ENCODE measurements around the gene SMARCAL1.
"Not testable (repeated sequence)": the region's sequence is repeated elsewhere in the genome, so short reads cannot be mapped to it uniquely, and the experiment has no call there.

The SMARCAL1 gene

DNA sequence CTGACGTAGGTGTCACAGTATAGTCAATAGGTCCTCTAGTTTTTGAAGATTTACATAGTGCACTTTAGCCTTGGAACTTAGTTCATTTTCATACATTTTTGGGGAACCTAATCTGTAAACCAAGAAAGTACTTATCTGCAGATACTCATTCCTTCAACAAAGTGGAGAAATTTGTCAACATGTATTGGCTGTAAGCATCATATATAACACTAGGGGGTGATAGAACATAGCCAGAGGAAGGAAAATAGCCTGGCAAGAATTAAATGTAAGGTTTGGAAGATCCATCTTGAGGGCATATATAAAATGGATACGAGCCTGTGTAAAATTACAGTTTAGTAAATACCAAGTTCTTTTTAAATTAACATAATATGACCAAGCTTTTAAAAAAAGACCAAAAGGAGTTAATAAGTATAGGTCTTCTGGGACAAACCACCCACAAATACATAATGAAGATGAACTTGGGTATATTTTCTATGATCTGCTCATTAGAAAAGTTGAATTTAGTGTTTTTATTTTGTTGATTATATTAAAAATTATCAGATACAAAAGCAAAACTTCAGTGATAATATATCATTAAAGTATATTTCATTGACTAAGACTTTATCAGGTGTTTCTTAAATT is 104.6 kb downstream of the SMARCAL1 start:
- no peak overlapping the region for H3K4me3 ChIP-seq (ENCODE audit: low read depth, low read length)
- TF ChIP-seq, protein P1, sequence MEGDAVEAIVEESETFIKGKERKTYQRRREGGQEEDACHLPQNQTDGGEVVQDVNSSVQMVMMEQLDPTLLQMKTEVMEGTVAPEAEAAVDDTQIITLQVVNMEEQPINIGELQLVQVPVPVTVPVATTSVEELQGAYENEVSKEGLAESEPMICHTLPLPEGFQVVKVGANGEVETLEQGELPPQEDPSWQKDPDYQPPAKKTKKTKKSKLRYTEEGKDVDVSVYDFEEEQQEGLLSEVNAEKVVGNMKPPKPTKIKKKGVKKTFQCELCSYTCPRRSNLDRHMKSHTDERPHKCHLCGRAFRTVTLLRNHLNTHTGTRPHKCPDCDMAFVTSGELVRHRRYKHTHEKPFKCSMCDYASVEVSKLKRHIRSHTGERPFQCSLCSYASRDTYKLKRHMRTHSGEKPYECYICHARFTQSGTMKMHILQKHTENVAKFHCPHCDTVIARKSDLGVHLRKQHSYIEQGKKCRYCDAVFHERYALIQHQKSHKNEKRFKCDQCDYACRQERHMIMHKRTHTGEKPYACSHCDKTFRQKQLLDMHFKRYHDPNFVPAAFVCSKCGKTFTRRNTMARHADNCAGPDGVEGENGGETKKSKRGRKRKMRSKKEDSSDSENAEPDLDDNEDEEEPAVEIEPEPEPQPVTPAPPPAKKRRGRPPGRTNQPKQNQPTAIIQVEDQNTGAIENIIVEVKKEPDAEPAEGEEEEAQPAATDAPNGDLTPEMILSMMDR (IDR thresholded peaks at IDR 0.05; ENCODE audit: control insufficient read depth, extremely low read depth, insufficient read depth): peak; percentile 74
- peak; percentile 39 for DNase-seq (ENCODE audit: low read depth)

DNA sequence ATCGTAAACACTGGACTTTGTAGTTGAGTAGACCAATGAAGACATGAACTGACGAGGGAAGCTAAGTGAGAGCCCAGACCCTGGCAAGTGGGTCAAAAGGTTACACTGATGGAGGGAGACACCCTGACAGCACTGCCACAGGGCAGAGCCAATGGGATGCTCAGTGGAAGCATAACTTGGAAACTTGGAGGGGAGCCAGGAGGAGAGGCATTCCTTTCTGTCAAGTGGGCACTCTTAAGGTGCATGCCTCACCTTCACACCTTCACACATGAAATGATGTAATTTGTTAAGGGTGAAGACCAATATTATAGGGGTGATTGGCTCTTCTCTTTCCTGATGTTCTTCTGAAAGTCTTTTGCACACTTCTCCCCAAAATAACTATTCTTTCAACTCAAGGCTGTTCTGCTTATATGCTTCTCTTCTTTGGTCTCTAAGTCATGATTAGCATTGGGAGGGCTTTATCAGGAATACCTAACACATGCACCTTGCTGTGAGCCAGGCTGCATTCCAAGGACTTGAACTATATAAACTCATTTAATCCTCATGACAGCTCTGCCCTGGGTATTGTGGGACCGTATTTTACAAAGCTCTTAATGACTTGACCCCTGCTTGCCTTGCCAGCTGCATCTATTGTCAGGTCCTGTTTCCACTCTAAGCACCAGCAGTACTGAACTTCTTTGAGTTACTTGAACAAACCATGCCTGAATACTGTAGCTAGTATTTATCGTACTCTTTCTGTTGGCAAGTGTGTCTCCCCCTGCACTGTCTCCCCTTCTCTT is 105.4 kb downstream of the SMARCAL1 start:
- DNase-seq (ENCODE audit: low read depth): no peak
- TF ChIP-seq, protein P1 (IDR thresholded peaks at IDR 0.05; ENCODE audit: control insufficient read depth, extremely low read depth, insufficient read depth): no peak
- no peak overlapping the region for H3K4me3 ChIP-seq (ENCODE audit: low read depth, low read length)

DNA sequence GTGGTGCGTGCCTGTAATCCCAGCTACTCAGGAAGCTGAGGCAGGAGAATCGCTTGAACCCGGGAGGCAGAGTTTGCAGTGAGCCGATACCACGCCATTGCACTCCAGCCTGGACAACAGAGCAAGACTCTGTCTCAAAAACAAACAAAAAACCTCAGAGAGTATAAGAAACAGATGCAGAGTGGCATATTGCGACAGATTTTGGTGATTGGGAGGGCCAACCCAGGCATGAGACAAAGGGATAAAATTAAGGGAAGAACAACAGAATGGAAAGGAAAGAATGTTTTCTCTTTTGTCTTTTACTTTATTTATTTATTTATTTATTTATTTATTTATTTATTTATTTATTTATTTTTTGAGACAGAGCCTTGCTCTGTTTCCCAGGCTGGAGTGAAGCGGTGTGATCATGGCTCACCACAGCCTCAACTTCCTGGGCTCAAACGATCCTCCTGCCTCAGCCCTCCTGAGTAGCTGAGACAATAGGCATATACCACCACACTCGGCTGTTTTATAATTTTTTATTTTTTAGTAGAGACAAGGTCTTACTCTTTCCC is 106.4 kb downstream of the SMARCAL1 start:
- H3K4me3 ChIP-seq (ENCODE audit: low read depth, low read length); DNase-seq (ENCODE audit: low read depth): not testable (repeated sequence)

DNA sequence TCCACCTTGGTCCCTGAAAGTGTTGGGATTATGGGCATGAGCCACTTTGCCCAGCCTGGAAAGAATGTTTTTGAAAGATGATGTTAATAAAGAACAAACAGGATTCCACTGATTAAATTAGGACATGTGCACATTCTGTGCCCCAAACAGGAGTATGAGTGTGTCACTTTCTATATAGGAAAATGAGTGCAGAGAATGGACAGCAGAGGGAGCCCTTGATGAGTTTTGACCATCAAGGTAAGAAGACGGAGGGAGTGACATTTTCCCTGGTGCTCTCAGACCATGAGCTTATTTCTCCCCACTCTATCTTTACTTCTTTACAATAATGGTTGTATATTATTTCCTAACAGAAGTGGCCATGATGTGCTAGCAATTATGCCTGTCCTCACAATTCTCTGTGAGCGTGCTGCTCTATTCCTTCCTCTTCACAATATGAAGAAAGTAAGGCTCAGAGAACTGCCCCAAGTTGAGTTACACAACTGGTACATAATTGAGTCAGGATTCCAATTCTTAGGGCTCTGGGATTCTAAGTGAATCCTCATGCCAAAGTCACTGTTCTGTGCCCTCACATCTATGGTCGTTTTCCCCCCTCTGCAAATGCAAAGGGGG is 107.0 kb downstream of the SMARCAL1 start:
- TF ChIP-seq, protein P1 (IDR thresholded peaks at IDR 0.05; ENCODE audit: control insufficient read depth, extremely low read depth, insufficient read depth): peak; percentile 63
- peak; percentile 67 for DNase-seq (ENCODE audit: low read depth)
- no peak overlapping the region for H3K4me3 ChIP-seq (ENCODE audit: low read depth, low read length)

DNA sequence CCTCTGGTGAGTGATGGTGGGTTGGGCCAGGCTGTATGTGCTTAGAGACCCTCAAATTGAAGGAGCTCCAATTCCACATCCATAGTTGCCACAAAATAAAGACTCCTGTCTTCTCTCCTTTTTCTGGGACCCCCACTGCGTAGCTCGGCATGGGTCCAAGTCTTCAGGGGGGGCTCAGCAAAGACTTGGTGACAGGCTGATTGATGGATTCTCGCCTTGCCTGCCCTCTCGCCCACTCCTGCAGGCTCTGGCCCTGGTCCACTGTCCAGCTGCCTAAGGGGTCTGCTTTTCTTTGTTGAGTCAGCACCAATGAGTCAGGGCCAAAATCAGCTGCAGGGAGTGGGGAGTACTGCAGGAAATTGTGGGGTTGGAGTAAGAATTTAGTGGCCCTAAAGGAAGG is 107.8 kb downstream of the SMARCAL1 start:
- H3K4me3 ChIP-seq (ENCODE audit: low read depth, low read length): no peak overlapping the region
- DNase-seq (ENCODE audit: low read depth): no peak
- TF ChIP-seq, protein P1 (IDR thresholded peaks at IDR 0.05; ENCODE audit: control insufficient read depth, extremely low read depth, insufficient read depth): no peak

DNA sequence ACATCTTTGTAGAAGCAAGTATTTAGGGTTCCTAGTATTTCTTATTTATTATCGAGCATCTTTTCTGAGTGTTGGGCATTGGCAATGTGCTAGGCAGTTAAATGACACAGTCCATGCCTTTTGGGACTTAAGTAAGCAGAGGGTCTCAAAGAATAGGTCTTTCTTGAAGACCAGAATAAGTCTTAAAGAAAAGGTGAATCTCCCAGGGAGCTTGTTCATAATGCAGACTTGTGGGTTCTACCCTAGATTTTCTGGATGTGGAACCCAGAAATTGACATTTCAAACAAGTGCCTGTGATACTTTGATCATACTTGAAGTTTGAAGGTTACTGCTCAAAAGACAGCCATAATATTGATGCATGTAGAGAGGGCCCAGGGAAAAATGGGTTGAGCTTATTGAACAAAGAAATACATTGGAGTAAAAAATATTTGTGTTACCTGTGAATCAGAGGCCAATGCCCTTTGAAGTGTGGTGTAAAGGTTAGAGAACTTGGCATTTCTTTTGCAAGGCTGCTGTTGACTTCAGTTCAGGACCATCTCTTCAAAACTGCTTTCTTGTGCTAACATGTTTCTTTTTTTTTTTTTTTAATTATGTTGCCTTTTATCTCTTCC is 110.7 kb downstream of the SMARCAL1 start:
- no peak for DNase-seq (ENCODE audit: low read depth)
- TF ChIP-seq, protein P1 (IDR thresholded peaks at IDR 0.05; ENCODE audit: control insufficient read depth, extremely low read depth, insufficient read depth): no peak
- no peak overlapping the region for H3K4me3 ChIP-seq (ENCODE audit: low read depth, low read length)

DNA sequence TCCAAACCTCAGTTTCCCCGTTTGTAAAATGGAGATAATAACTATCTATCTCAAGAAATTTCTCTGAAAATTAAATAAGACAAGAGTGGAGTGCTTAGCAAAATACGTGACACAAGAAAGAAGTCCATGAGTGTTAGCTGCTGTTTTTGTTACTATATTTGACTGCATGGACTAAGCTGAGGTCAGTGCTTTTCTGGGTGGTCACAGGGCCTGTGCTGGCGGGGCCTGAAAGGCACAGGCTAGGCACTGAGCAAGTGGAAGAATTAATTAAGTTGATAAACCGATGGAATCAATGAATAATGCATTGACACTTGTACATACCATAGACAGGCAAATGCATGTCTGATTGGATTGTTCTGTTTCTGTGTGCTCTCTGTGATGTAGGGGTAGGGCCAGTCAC is 113.7 kb downstream of the SMARCAL1 start:
- DNase-seq (ENCODE audit: low read depth): no peak
- no peak overlapping the region for H3K4me3 ChIP-seq (ENCODE audit: low read depth, low read length)
- TF ChIP-seq, protein P1 (IDR thresholded peaks at IDR 0.05; ENCODE audit: control insufficient read depth, extremely low read depth, insufficient read depth): no peak

Measured in LNCaP clone FGC (cell line).